ENCODE measurements around the gene PLPP1. TPM values are rescaled to one million over a fixed set of nuclear protein-coding genes. Genes with fewer than 3 reads are reported as not detected.

The PLPP1 gene
- total RNA-seq, 1 donor from 2014 or later, result 75.9 TPM

DNA sequence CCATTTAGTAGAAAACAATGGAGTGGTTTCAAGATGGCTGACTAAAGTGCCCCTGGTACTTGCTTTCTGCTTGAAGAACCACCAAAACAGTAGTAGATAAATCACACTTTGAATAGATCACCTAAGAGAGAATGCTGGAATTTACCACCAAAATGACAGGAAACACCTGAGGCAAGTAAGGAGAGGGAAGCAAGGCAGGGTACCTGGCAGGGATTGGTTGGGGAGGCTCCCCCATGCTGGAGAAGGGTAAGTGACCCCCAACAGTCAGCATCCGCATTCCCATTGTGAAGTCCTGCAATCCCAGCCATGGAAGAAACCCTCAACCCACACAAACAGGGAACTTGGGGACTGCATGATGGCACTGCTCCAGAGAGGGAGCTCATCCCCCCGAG is 105.5 kb downstream of the PLPP1 start:
- no peak for ATAC-seq (ENCODE audit: poor library complexity)
- intact Hi-C loops (cut with DNase I), result no loop called here
- DNase-seq, result no peak

GRCh38 chr5:55427157-55427556 is 107.6 kb downstream of the PLPP1 start:
- intact Hi-C loops (cut with DNase I), result no loop called here
- DNase-seq (no peak), ATAC-seq (ENCODE audit: poor library complexity) (peak; percentile 83)

- ATAC-seq (ENCODE audit: poor library complexity), result no peak
- intact Hi-C loops (cut with DNase I), result no loop called here
- DNase-seq, result no peak
These were observed 108.3 kb downstream of the PLPP1 start for GRCh38 chr5:55426455-55426854.

DNA sequence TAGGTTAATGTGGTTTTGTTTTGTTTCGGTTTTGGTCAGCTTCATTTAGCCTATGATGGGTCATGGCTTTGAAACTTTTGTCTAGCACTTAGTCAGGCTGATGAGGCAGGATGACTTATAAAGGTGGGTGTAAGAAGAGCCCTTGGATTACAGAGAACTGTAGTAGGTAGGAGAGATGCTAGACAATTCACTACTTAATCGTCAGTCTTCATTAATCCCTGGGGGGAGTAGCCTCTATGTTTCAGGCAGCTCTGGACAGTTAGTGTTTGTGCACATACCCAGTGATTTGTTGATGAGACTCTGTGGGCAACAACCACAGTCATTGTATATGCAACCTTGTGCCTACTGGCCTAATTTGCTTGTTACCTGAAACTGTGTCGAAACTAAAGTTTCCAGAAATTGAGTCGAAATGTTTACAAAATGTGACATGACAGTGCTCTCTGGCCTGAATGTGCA is 113.7 kb downstream of the PLPP1 start:
- no peak for ATAC-seq (ENCODE audit: poor library complexity)
- intact Hi-C loops (cut with DNase I), result no loop called here

DNA sequence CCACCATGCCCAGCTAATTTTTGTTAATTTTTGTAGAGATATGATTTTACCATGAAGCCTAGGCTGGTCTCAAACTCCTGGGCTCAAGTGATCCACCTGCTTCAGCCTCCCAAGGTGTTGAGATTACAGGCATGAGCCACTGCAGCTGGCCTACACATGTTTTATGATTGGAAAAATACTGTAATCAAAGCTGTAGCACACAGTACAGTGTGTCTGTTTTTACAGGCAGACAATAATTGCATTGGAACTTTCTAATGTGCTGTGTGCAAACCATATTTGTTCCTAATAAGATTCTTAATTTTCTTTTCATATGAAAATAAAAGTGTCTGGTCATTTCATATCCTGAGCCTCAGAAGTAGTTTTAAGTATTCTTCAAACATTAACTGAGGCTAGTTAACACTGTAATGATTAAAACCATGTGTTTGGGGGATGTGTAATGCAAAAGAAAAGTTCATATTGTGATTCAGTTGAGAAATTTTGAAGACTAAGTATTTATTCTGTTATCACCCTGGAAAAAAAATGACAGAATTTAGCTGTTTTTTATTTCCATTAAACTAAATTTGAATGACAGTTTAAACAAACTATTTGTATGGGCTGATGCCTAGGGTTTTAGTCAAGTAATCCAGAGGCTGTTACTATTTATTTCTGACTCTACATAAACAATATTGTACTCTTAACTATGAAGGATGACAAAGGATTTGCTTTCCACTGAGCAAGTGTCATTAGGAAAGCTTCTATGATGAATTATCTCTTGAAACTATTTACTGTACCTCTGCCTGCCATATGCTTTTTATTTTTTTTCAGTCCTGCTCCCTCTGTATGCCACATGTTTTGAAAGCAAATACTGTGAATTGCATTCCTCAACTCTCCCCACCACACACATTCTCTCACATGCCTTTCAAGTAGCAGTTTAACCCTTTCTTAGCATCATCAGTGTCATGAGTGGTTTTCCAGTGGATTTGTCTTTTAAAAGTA is 115.5 kb downstream of the PLPP1 start:
- DNase-seq (no peak), ATAC-seq (ENCODE audit: poor library complexity) (no peak)
- intact Hi-C loops (cut with DNase I), result no loop called here

More for the DNA sequence above, 113.7 kb downstream of the PLPP1 start:
- no peak for DNase-seq

- intact Hi-C loops (cut with DNase I), result no loop called here
- ATAC-seq (ENCODE audit: poor library complexity), result no peak
- no peak for DNase-seq
These were observed 118.5 kb downstream of the PLPP1 start for GRCh38 chr5:55416306-55416705.

GRCh38 chr5:55415071-55415470 is 119.7 kb downstream of the PLPP1 start:
- intact Hi-C loops (cut with DNase I), result no loop called here
- ATAC-seq (ENCODE audit: poor library complexity) (no peak), DNase-seq (no peak)

DNA sequence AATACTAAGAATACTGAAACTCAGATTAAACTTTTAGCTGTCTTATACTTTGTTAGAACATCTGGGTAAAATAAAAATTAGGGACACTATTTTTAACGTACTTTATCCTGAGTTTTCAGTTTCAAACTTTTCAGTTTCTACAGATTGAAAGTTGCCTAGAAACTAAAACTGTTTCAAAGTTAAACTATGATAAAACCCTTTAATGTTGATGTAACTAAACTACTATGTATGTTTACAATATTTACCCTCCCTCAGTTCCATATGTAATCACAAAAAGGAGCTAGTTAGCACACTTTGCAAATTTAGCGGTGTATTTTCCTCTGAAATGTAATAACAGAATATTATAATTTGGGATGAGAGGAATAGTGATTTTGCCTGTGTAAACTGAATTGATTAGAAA is 121.1 kb downstream of the PLPP1 start:
- intact Hi-C loops (cut with DNase I), result no loop called here
- no peak for ATAC-seq (ENCODE audit: poor library complexity)

GRCh38 chr5:55411876-55412275 is 122.9 kb downstream of the PLPP1 start:
- no peak for DNase-seq
- intact Hi-C loops (cut with DNase I), result no loop called here
- no peak for ATAC-seq (ENCODE audit: poor library complexity)

More for the DNA sequence above, 121.1 kb downstream of the PLPP1 start:
- no peak for DNase-seq

- no peak for DNase-seq
- ATAC-seq (ENCODE audit: poor library complexity), result no peak
- intact Hi-C loops (cut with DNase I), result no loop called here
These were observed 123.9 kb downstream of the PLPP1 start for GRCh38 chr5:55410845-55411244.

DNA sequence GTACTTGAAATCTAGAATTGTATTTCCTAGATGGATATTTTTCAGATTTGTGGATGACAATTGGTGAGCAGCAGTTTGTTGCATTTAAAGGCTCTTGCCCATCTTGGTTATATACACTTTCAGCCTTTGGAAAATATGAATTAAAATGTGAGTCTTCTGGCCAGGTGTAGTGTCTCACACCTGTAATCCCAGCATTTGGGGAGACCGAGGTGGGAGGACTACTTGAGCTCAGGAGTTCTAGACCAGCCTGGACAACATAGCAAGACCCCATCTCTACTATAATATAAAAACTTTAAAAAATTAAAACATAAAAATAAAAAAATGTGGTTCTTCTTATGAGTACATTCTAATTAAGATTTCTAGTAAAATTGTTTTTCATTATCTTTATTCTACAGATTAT is 125.0 kb downstream of the PLPP1 start:
- intact Hi-C loops (cut with DNase I), result loop anchor here (5.0 kb wide), 1 partner anchor 283 kb away; no protein-coding TSS in a partner anchor
- no peak for DNase-seq
- ATAC-seq (ENCODE audit: poor library complexity), result no peak

GRCh38 chr5:55407984-55408383 is 126.8 kb downstream of the PLPP1 start:
- intact Hi-C loops (cut with DNase I), result loop anchor here (5.0 kb wide), 1 partner anchor 284 kb away; no protein-coding TSS in a partner anchor
- ATAC-seq (ENCODE audit: poor library complexity), result no peak
- no peak for DNase-seq

- intact Hi-C loops (cut with DNase I), result loop anchor here (5.0 kb wide), 1 partner anchor 285 kb away; no protein-coding TSS in a partner anchor
- peak; percentile 83 for ATAC-seq (ENCODE audit: poor library complexity)
- DNase-seq, result no peak
These were observed 127.6 kb downstream of the PLPP1 start for GRCh38 chr5:55407059-55407684.

- DNase-seq (no peak), ATAC-seq (ENCODE audit: poor library complexity) (no peak)
- intact Hi-C loops (cut with DNase I), result loop anchor here (5.0 kb wide), 1 partner anchor 286 kb away; no protein-coding TSS in a partner anchor
These were observed 128.5 kb downstream of the PLPP1 start for GRCh38 chr5:55406292-55406691.

DNA sequence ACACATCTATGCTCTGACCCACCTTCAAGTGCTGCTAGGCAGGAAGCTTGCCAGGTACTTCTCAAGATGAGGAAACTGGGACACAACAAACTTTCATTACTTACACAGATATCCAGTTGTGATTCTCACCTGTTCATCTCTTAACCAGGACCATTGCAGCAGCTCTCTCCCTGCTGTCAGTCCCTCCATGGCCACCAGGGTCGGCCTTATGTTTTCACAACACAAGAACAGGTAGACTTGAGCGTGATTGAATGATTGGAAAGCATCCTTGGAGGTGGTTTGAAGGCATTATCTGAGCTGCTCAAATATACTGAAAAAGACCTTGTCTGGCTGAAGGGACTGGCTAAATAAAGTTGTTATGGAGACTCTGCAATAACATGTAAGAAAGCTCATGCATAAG is 132.6 kb downstream of the PLPP1 start:
- no peak for DNase-seq
- intact Hi-C loops (cut with DNase I), result no loop called here
- ATAC-seq (ENCODE audit: poor library complexity), result no peak

DNA sequence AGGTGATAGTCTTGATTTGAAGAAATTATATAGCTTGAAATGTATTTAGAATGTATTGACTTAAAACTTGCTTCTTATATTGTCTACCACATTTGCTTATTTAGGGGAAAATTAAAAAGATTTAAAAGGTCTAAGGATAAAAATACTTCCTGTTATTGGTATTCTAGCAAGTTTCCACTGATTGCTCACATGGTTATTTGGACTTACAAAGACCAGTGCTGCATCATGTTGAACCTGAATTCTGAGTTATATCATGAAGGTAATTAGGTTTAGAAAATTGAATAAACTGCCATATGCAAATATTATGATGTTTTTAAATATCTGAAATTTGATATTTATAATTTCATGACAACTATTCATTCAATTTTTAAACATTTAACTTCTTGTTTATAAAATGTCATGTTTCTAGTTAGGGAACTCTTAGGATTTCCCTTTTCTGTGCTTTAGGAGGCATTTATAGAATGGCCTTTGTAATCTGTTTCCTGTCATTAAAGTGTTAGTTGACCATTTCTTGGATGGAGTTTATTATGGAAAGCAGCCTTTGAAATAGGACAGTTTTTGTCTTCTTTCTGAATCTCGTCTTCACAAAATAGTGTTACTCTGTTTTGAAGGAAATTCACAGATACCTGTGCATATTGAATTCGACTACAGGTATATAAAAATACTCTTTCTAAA is 141.1 kb downstream of the PLPP1 start:
- ATAC-seq (ENCODE audit: poor library complexity), result no peak
- intact Hi-C loops (cut with DNase I), result no loop called here

DNA sequence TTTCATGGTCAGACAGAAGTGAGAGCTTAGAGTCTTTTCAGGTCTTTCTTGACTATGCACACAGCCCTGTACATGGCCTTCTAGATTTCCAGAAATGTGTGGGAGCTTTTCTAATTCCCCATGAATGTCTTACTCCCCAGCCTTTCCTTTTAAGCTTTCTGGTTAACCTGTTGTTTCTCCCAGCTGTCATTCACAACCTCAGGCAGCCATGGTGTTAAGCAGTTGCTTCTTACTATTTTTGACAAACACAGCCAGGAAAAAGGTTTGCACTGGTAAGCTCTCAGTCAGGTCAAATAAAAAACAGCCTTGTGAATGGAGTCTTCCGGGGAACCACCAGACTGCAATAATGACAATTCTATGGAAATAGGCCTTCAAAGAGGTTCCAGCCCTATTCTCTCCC is 142.1 kb downstream of the PLPP1 start:
- DNase-seq (no peak), ATAC-seq (ENCODE audit: poor library complexity) (no peak)
- intact Hi-C loops (cut with DNase I), result no loop called here

More for the DNA sequence above, 141.1 kb downstream of the PLPP1 start:
- DNase-seq, result no peak

- intact Hi-C loops (cut with DNase I), result no loop called here
- DNase-seq, result no peak
- ATAC-seq (ENCODE audit: poor library complexity), result no peak
These were observed 143.1 kb downstream of the PLPP1 start for GRCh38 chr5:55391707-55392106.

GRCh38 chr5:55387865-55388264 is 146.9 kb downstream of the PLPP1 start:
- ATAC-seq (ENCODE audit: poor library complexity) (no peak), DNase-seq (no peak)
- intact Hi-C loops (cut with DNase I), result no loop called here
